T-helper 22 cell (primary cell): Measurements from ENCODE around the gene PARL.

Experiments used
- DNase-seq: peaks from one replicate; pipeline ENCODE4 v3.0.0-alpha.2; 2020; ENCODE audit warnings: low read depth

Gene PARL

DNA sequence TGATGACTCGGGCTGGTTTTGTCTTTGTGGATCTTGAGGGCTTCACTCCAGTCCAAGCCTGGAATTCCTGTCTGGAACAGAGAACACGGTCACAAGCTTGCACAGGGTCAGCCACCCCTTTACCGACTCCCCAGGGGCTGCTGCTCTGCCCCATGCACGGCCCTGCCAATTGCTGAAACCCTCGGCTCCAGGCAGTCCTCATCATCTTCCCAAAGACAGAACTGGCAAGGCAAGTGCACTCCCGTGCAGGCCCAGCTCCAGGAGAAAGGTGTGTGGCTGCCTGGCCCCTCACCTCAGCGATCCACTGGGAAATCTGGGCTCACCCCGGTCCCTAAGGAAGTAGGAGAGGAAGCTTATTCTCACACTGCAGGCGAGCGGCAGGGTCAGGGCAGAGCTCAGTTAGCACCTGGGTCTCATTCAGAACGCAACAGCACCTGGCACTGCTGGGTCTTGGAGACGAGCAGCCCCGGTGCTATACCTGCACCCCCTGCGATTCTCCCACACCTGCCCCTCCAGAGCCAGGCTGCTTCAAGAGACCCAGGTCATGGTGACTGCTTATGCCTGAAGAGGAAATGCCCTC lies 66.5 kb downstream of the PARL start:
- no peak for DNase-seq

- no peak for DNase-seq
Measured at GRCh38 chr3:183817639-183818038, 67.0 kb downstream of the PARL start.

DNA sequence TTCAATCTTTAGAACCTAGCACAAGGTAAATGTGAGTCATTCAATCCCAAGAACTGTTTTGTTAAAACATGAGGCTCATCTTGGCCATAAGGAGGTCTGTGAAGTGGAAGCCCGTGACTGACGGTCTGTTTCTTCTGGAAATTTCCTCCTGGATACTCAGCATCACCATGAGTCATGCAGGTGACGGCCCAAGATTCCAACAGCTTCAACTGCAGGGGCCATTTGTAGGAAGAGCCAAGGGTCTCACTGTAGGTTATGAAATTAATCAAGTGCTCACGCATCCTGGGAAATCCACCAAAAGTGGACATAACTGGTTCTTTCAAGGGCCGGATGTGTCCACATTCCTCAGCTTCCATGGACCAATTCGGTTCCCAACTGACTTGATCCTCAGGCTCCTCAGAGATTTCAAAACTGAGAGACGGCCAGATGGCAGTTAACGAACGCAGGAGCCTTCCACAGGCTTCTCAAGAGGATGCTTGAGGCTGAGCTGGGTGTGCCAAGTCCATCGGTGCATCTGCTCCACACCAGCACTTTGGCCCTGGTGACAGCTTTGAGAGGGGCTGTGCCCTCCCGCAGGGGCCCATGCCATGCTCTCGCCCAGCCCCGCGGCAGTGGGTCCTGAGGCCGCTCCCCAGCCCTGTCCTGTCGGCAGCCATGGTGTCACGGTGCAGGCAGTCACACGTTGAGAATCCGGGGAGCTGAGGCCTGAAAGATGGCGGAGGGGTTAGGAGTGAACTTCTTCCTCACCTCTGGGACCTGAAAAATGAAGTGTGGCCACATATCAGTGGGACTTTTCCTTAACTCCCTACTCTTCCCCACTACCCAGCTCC lies 67.8 kb downstream of the PARL start:
- DNase-seq = no peak

- DNase-seq = no peak
Measured at GRCh38 chr3:183815951-183816475, 68.7 kb downstream of the PARL start.

GRCh38 chr3:183815563-183815940 lies 69.1 kb downstream of the PARL start:
- DNase-seq = no peak

DNA sequence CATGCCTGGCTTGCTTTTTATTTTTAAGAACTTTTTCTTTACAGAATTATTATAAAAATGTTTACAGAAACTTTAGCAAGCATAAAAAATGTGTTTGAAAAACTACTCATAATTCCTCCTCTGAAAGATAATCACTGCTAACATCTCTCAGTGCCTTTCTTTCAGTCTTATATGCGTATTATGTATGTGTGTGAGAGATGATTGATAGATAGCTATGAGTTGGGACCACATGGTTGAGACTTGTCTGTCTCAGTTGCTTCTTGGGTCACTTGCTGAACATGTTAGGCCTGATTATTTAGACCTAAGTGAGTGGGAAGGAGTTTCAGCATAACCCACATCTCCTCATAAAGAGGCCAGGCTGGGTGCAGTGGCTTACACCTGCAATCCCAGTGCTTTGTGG lies 70.4 kb downstream of the PARL start:
- no peak for DNase-seq

GRCh38 chr3:183812761-183813445 lies 71.8 kb downstream of the PARL start:
- DNase-seq = no peak

DNA sequence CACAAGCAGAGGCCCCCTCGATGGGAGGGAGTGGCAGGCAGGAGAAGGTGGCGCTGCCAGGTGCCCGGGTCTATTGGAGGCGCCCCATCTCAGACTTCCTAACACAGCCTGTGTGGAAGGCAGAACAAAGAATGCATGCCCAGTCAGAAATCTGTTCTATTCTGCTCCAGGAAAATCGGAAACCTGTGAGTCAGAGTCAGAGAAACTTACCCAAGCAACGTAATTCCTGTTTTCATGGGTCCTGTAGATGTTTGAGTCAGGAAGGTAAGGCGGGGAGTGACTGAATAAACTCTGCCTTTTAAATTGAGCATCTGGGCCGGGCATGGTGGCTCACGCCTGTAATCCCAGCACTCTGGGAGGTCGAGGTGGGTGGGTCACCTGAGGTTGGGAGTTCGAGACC lies 73.0 kb downstream of the PARL start:
- no peak for DNase-seq

DNA sequence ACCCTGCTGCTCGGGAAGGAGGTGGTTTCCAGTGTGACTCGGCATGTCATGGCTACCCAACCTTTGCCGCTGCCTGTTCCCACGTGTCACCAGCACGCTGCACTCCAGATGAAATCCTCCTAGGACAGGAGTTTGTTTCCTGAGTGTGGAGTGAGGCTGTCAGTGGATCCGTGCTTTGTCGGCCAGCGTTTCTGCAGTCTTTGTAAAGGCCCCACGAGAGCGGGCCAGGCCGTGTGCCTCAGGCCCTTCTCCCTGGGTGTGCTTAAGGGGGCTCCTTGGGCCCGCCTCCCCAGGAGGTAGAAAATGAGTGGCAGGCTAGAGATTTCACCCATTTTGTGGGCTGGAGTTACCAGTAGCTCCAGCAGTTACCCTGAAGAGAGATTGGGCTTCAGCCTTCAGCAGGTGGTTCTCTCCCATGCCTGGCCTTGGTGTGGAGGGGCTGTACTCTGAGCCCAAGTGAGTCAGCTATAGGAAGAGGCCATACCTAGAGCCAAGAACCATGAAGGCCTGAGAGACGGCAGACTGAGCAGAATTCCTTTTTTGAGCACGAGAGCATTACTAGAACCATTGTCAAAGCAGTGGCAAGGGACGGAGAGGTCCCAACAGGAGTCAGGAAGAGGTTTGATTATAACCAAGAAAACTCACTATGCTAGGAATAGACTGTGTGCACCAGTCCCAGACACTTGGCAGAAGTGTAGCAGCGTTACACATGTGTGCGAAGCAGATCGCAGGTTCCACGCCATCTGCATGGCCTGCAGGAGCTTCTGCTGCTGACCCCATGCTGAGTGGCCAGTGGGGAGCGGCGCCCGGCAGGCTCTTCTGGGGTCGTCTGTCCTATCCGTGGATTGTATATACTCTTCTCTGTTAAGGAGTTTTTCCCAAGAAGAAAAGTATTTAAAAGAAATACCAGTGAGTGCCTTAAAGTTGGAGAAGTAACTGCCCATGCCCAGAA lies 73.8 kb downstream of the PARL start:
- no peak for DNase-seq

DNA sequence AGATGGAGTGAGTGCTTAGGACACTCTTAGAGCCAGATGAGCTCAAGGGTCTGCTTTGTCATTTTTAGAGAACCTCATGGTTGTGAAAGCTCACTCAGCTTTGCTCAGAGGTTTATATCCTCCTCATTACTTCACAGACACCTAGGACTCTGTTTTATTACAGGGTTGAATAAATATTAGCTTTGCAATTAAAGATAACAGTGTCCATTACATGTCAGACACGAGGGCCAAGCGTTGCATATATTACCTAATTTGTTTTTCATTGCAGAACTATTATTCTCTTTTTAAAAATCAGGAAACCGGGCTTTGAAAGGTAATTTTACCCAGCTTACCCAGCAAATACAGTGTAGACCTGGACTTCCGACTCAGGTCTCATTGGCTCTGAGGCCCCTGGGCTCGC lies 75.4 kb downstream of the PARL start:
- no peak for DNase-seq

DNA sequence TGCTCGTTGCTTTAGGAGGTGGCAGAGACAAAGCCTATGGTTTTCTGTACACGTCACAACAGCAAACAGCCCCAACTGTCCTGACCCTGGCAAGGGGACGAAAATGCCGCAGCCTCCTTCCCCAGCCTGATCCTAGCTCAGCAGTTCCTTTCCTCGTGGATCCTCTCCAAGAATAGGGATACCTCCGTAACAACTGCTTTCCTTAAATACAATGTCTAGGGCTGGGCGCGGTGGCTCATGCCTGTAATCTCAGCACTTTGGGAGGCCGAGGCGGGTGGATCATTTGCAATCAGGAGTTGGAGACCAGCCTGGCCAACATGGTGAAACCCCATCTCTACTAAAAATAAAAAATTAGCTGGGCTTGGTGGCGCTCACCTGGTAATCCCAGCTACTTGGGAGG lies 76.3 kb downstream of the PARL start:
- no peak for DNase-seq

- DNase-seq = no peak
Measured at GRCh38 chr3:183807881-183808280, 76.8 kb downstream of the PARL start.

GRCh38 chr3:183807209-183807728 lies 77.4 kb downstream of the PARL start:
- DNase-seq = no peak

- no peak for DNase-seq
Measured at GRCh38 chr3:183802989-183803388, 81.7 kb downstream of the PARL start.

GRCh38 chr3:183801601-183802000 lies 83.1 kb downstream of the PARL start:
- no peak for DNase-seq

GRCh38 chr3:183800243-183800863 lies 84.3 kb downstream of the PARL start:
- DNase-seq = no peak

DNA sequence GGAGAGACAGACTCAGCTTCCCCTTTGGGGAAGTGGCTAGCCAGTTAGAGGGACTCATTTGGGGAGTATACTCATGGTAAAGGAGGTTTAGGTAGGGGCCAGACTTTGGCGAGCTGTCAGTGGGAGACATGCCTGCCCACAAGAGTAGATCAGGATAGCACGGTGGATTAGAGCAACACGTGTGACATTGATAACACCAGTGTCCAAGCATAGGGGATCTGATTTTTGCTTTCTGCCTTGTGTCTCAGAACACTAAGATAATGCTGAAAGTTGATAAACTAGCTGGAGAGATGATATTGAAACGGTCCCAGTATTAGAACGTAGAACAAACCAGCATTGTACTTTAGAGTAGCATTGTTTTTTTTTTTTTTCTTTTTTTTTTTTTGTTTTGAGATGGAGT lies 85.2 kb downstream of the PARL start:
- no peak for DNase-seq

- no peak for DNase-seq
Measured at GRCh38 chr3:183797996-183798395, 86.7 kb downstream of the PARL start.

GRCh38 chr3:183796372-183796771 lies 88.3 kb downstream of the PARL start:
- DNase-seq = no peak

DNA sequence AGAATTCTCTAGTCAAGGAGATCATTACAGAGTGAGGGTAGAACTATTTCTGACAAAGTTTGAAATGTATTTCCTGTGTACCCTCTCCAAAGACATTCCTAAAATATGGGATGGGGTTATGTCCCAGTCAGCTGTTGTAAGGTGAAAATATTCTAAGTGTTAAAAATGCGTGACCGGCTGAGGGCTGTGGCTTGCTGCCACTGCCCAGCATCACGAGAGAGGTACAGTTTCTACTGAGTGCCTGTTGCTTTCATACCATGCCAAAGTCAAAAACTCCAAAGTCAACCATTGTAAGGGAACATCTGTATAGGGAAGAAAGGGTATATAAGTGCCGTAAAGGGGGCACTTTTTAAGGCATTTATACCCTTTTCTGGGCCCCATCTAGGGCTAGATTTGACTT lies 90.2 kb downstream of the PARL start:
- DNase-seq = no peak

DNA sequence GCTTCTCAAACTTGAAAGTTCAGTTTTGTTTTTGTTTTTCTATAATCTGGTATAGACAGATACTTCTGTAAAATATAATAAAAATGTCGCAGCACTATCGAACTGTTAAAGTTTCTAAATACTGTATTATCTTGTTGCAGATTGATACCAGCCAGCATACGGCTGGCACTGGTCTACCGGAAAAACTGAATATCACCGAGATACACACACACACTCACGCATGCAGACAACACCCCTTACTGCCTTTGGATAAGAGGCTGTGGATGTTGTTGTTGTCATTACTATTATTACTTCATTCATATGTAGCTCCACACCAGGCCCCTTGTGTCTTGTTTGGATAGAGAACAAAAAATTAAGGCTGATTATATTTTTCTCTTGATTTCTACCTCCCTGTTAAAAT lies 91.7 kb downstream of the PARL start:
- DNase-seq = no peak
